HK-2 (cell line): Measurements from ENCODE around the gene TSPOAP1.

ENCODE experiments used
- DNase-seq: peaks from one replicate; pipeline ENCODE4 v3.0.0-alpha.2; 2018; ENCODE audit not compliant: unreplicated experiment

TSPOAP1 gene

GRCh38 chr17:58339755-58340404, 11.3 kb upstream of the TSPOAP1 start:
- DNase-seq = no peak

- DNase-seq = peak; percentile 94
These were observed 10.5 kb upstream of the TSPOAP1 start for GRCh38 chr17:58338841-58339754.

- DNase-seq = no peak
These were observed 9.9 kb upstream of the TSPOAP1 start for GRCh38 chr17:58338454-58338840.

- peak; percentile 97 for DNase-seq
These were observed 9.2 kb upstream of the TSPOAP1 start for GRCh38 chr17:58337600-58338453.

GRCh38 chr17:58337210-58337599, 8.6 kb upstream of the TSPOAP1 start:
- DNase-seq = no peak

- DNase-seq = no peak
These were observed 8.0 kb upstream of the TSPOAP1 start for GRCh38 chr17:58336456-58337209.

- DNase-seq = no peak
These were observed 7.3 kb upstream of the TSPOAP1 start for GRCh38 chr17:58335779-58336455.

GRCh38 chr17:58335061-58335731, 6.6 kb upstream of the TSPOAP1 start:
- no peak for DNase-seq

- no peak for DNase-seq
These were observed 6.1 kb upstream of the TSPOAP1 start for GRCh38 chr17:58334661-58335060.

- DNase-seq = no peak
These were observed 5.7 kb upstream of the TSPOAP1 start for GRCh38 chr17:58334256-58334655.

- no peak for DNase-seq
These were observed 5.2 kb upstream of the TSPOAP1 start for GRCh38 chr17:58333736-58334207.

- no peak for DNase-seq
These were observed 4.5 kb upstream of the TSPOAP1 start for GRCh38 chr17:58332778-58333735.

- DNase-seq = no peak
These were observed 3.5 kb upstream of the TSPOAP1 start for GRCh38 chr17:58331815-58332777.

- DNase-seq = peak; percentile 86
These were observed 2.6 kb upstream of the TSPOAP1 start for GRCh38 chr17:58330997-58331814.

- DNase-seq = no peak
These were observed 2.0 kb upstream of the TSPOAP1 start for GRCh38 chr17:58330538-58330996.

- no peak for DNase-seq
These were observed 1.4 kb upstream of the TSPOAP1 start for GRCh38 chr17:58329810-58330537.
